Spleen (tissue), 7 donors: ENCODE data around the gene ARVCF.

ENCODE experiments used
- CTCF ChIP-seq, 11 experiments: fragments of 200-600 bp in 7 of 11; fragments of 450-650 bp in 4 of 11; sonication (generic) in 4 of 11; IDR thresholded peaks in 8 of 11; conservative IDR thresholded peaks in 3 of 11; 1 replicate in 7 of 11; 2 replicates in 4 of 11; pipeline versions ENCODE4 v1.4.0 to v1.8.0; 2016 to 2021; ENCODE audit warnings: antibody characterized with exemption in 11 of 11, inconsistent platforms in 4 of 11, mild to moderate bottlenecking in 1 of 11
- POLR2A ChIP-seq, 3 donors: fragments of 450-650 bp; IDR thresholded peaks; one replicate each; pipeline ENCODE4 v1.5.1; 2017; ENCODE audit warnings: antibody characterized with exemption in 3 of 3, mild to moderate bottlenecking in 1 of 3
- POLR2AphosphoS5 ChIP-seq, 3 donors: sonication (generic); formaldehyde crosslinking; IDR thresholded peaks; one replicate each; pipeline ENCODE4 v1.5.1; 2017; ENCODE audit warnings: antibody characterized with exemption in 3 of 3
- donor health status: DM: no; HTN: no; CAD: no; lungs with moderate emphysema.
- donor health status: DM: no; HTN: no; CAD: no.
- donor health status: DM: no; HTN: no; CAD: no.

DNA sequence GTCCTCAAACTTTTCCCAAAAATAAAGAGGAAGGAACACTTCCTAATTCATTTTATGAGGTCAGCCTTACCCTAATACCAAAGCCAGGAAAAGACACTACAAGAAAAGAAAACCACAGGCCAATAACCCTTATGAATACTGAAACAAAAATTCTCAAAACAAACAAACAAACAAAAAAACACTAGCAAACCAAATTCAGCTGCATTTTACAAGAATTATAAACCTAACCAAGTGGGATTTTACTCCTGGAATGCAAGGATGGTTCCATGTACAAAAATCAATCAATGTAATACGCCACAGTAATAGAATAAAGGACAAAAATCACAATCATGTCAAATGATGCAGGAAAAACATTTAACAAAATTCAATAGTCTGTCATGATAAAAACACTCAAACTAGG is 13.3 kb downstream of the ARVCF start:
- TF ChIP-seq CTCF (IDR thresholded peaks at IDR 0.05 in 8 of 11, conservative IDR thresholded peaks at IDR 0.05 in 3 of 11) (no peak), POLR2A (IDR thresholded peaks at IDR 0.05) (no peak), POLR2AphosphoS5 (IDR thresholded peaks at IDR 0.05) (no peak)
